DMS114 treated with DMSO at 0.1 percent for 48 hours (cell line): ENCODE results near the gene TEN1.

Experiments
- DNase-seq: peaks from one replicate; lab custom pipeline; 2025; ENCODE audit not compliant: unreplicated experiment; lab: John Stamatoyannopoulos, UW

Gene TEN1

DNA sequence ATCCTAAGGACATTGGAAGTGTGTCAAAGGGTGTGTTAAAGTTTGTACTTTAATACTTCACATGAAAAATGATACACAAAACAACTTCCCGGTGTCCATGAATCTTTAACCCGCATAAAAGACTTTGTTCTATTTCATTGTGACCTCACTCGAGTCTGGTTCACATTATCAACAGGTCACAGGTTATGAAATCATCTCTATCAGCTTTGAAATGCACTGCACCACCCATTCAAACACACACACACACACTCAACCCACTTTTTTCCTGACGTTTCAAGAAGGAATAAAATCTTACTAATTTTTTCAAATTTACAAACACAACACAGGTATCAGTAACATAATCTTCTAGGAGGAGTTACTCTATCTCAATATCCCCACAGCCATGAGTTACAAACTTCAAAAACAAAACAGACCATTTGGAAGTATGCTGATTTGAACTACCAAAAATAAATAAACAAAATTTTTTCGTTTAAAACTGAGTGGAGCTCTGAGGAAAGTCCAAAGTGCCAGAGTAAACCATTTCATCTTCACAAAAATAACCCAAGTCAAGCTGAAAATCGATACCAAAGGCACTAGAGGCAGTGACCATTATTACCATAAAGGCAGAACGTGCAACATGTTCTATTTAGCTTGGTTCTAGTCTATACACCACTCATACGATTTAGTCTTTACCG is 2.7 kb upstream of the TEN1 start:
- no peak for DNase-seq

DNA sequence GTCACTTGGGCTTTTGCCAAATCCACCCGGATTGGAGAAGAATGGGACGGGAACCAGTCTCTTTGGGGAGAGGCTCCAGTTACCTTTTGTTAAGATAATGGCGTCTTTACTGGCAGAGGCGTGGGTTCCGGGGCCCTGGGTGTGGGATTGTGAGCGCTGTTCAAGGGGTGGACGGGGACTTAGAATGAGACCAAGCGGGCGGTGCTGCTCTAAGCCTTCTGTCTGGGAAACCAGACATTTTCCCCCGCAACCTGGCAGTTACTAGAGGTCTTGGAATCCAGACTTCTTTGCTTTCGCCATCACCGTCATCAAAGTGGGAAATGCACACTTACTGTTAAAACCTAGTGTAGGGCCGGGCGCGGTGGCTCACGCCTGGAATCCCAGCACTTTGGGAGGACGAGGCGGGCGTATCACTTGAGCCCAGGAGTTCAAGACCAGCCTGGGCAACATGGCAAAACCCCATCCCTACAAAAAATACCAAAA is 706 bp downstream of the TEN1 start:
- DNase-seq = no peak

DNA sequence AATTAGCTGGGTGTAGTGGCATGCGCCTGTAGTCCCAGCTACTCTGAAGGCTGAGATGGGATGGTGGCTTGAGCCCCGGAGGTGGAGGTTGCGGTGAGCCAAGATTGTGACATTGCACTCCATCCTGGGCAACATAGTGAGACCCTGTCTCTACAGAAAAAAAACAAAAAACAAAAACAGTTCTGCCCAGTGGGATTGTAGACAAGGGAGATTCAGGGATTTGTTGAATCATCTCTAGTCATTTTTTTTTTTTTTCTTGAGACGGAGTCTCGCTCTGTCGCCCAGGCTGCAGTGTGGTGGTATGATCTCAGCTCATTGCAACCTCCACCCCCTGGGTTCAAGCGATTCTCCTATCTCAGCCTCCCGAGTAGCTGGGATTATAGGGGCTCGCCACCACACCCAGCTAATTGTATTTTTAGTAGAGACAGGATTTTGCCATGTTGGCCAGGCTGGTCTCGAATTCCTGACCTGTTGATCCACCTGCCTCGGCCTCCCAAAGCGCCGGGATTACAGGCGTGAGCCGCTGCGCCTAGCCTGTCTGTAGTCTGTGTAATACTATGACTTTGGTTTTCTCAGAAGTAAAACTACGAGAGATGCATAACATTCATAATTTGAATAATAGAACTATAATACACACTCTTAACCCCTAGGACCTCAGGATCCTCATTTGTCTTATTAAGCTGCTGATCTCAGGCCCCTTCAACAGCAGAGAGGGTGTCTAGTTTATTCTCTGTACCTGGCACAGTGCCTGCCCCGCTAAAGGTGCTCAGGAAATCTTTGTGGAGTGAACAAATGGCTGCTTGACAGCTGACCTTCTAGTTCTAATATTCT is 1.4 kb downstream of the TEN1 start:
- DNase-seq = no peak

DNA sequence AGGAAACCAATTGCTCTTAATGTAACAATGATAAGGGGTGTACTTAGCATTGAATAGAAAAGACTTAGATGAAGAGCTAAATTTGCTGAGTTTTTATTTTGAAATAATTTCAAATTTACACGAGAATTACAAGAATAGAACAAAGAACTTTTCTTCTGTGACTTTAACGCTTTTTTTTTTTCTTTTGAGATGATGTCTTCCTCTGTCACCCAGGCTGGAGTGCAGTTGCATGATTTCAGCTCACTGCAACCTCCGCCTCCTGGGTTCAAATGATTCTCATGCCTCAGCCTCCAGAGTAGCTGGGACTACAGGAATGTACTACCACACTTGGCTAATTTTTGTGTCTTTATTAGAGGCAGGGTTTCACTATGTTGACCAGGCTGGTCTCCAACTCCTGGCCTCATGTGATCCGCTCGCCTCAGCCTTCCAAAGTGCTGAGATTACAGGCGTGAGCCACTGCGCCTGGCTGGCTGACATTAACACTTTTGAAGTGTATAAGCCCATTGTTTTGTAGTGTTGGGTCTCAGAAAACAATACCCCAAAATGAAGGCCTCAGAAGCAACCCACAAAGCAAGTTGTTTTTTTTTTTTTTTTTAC is 2.1 kb downstream of the TEN1 start:
- no peak for DNase-seq

DNA sequence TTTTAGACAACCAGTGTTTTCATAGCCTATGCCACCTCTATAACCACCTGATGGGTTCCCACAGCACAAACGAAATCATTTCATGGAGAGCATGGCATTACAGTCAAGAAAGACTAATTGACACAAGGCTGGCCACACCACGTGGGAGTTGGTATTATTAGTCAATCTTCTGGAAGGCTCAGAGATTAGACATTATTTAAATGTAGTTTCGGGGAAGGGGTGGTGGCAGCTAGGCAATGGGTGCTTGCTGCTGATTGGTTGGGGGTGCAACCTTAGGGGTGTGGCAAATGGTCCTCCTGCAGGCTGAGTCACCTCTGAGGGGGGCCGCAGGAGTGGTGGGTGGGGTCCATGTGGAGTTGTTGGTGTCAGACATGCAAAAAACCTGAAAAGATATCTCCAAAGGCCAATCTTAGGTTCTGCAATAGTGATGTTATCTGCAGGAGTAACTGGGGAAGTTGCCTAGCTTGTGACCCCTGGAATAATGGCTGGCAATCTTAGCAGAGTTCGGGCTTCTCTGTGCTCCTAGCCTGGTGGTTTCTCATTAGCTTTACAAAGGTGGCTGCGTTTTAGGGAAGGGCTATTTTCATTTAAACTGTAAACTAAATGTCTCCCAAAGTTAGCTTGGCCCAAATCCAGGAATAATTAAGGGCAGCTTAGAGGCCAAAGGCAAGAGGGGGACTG is 4.6 kb downstream of the TEN1 start:
- DNase-seq = no peak

DNA sequence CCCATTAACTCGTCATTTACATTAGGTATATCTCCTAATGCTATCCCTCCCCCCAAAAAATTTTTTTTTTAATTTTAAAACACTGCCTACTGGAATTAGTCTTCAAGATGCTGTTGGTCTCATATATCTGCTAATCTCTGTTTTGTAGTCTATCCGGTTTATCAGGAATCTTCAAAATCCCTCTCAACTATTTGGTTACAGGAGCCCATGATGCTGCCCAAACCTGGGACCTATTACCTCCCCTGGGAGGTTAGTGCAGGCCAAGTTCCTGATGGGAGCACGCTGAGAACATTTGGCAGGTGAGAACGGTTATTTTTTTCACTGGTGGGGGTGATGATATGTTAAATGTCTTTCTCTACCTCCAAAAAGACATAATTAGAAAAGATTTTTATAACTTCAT is 6.9 kb downstream of the TEN1 start:
- no peak for DNase-seq

DNA sequence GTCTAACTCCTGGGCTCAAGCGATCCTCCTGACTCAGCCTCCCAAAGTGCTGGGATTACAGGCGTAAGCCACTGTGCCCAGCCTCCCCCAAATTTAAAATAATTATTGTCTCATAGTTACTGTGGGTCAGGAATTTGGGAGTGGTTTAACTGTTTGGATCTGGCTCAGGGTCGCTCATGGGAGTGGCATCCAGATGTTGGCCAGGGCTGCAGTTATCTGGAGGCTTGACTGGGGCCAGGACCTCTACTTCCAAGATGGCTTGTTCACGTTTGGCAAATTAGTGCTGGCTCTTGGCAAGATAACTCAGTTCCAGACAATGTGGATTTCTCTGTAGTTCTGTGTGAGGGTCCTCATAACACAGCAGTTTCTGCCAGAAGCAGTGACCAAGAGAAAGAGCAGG is 8.0 kb downstream of the TEN1 start:
- no peak for DNase-seq

DNA sequence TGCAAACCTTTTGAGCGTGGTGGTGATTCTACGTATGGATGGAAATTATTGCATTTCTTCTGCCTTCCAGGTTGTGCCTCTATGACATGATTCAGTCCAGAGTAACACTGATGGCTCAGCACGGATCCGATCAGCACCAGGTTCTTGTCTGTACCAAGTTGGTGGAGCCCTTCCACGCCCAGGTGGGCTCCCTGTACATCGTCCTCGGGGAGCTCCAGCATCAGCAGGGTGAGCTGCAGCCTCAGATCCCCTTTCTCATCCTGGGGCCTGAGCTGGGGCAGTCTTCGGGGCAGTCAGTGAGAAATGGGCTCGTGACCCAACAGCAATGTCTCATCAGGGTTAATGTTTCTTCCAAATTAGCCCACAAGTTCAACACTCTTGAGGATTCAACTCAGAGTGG is 12.4 kb downstream of the TEN1 start:
- DNase-seq = no peak

DNA sequence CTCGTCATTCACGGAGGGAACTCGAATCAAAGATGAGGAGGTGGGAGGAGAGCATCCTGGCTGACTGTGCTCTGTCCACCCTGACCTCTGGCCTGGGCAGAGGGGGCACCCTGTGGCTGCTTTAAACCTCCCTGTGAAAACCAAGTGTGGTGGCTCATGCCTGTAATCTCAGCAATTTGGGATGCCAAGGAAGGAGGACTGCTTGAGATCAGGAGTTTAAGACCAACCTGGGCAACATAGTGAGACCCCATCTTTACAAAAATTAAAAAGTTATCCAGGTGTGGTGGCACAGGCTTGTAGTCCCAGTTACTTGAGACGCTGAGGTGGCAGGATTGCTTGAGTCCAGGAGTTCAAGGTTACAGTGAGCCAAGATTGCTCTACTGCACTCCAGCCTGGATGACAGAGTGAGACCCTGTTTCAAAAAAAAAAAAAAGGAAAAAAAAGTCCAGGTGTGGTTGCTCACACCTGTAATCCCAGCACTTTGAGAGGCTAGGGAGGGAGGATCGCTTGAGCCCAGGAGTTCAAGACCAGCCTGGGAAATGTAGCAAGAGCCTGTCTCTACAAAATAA is 15.8 kb downstream of the TEN1 start:
- no peak for DNase-seq

DNA sequence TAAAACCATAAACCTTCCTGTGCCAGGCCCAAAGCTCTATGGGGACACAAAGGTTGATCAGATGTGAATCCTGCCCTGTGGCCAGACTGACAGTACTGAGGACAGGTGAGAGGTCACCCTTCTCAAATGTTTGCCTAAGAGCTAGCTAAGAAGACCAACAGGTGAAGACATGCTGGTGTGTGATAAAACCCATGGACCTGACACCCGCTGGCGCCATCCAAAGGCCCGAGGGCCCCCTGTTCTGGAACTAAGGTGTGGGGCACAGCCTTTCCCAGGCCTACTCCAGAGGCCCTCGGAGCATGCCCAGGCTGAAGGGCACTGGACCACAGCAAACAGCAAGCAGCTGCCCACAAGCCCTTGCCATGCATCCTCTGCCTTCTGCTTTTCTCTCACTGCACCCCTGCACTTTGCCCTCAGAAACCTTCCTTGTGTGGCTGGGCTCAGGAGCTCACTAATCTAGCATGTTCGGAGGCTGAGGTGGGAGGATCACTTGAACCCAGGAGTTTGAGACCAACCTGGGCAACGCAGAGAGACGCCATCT is 16.4 kb downstream of the TEN1 start:
- DNase-seq = no peak

DNA sequence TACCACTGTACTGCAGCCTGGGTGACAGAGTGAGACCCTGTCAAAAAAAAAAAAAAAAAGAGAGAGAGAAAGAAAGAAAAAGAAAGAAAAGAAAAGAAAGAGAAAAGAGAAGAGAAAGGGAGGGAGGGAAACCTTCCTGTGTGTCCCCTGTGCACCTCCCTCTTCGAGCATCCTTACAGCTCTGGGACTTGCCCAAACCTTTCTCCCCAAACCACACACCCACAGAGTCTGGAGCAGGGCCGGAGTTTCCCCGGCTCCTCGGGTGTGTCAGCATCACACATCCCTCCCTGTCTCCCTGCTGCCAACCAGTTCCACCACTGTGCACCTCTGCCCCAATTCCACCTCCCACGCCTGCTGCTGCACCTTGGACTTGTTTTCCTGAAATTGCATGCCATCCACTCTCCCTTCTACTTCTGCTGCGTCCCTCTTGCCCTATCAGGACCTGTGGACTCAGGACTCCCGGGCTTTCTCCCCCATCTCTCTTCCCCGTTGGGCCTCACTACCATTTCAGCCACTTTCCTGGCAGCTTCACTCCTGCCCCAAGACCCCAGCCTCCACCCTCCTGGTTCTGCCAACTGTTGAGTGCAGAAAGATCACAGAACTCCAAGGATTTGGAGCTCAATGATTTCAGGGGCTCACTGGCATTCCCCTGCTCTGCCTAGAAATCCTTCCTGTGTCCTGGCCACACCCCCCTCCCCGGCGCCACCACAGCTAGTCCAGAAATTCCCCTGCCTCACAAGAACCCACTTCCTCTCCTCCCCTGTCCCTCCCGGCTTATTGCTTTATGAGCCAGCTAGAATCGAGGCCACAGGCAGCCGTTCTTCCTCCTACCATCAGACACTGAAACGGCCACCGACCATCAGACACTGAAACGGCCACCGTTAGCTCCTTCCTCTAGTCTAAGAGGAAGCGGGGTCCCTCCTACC is 17.9 kb downstream of the TEN1 start:
- no peak for DNase-seq

DNA sequence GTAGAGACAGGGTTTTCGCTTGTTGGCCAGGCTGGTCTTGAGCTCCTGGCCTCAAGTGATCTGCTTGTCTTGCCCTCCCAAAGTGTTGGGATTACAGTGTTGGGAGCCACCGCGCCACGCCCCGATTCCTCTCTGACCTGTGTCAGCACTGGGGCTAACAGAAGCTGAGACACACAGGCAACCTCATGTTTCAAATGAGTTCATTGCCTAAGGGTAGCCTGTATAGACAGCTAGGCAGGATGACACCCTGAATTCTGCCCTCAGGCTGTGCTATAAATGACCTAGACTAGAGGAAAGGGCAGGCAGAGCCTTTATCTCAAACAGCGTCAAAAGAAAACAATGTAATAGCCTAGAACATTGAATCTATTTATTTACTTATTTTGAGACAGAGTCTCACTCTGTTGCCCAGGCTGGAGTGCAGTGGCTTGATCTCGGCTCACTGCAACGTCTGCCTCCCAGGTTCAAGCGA is 19.3 kb downstream of the TEN1 start:
- DNase-seq = no peak

DNA sequence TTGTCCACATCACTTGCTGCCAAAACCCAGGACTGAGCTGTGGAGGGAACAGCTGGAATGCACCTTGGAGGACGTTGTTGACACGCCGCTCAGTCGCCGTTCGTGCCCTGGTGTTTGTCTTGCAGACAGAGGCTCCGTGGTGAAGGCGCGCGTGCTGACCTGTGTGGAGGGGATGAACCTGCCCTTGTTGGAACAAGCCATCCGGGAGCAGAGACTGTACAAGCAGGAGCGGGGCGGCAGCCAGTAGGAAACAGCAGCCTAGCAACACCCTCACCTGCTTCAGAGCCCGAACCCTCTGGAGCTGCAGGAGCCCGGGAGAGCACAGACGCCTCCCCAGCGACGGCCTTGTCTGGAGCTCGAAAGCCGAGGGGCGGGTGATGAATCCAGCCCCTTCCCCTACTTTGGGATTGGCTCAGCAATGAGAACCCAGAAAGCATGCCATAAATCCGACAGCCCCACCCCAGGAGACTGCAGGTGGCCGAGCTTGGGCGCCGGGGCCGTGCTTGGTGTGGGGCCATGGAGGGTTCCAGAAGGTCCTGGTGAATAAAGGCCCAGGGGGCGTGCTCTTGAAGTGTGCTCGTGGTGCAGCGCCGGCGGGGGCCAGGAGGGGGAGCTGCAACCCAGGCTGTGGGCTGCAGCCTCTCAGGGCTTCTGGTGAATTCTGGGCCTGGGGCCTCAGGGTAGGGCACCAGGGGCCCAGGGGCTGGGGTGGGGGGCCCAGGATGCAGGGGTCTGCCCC is 21.1 kb downstream of the TEN1 start:
- DNase-seq = no peak

DNA sequence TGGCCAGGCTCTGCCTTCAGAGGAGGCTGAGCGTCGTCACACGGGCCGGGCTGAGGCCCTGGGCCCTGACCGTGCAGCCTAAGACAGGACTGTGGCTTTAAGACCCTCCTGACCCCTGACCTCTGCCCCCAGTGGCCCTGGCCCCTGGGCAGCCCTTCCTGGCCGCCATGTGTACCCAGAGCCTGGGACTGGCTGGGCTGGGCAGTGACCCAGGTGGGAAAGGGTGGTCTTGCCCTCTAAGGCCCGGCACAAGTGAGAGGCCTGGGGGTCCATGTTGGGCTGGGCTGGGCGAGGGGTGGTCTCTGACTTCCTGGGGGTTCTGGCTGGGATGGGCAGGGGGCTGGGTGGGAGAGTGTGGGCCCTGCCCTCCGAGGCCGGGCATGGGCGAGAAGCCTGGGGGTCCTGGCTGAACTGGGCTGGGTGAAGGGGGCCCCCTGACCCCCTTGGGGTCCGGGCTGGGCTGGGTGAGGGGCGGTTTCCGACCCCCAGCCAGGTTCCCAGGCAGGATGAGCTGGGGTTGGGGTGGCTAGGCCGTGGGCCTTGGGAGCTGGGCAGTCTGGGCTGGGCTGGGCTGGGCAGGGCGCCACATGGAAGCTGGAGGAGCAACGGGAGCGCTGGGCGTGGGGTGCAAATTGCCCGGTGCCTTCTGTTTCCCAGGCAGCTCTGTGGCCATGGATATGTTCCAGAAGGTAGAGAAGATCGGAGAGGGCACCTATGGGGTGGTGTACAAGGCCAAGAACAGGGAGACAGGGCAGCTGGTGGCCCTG is 21.9 kb downstream of the TEN1 start, which contains the start of gene CDK3:
CDK3 (plus strand) TSS at position 101 of the 767 bp plus-strand sequence; CDS start at position 672, 571 bp downstream.
- no peak for DNase-seq

DNA sequence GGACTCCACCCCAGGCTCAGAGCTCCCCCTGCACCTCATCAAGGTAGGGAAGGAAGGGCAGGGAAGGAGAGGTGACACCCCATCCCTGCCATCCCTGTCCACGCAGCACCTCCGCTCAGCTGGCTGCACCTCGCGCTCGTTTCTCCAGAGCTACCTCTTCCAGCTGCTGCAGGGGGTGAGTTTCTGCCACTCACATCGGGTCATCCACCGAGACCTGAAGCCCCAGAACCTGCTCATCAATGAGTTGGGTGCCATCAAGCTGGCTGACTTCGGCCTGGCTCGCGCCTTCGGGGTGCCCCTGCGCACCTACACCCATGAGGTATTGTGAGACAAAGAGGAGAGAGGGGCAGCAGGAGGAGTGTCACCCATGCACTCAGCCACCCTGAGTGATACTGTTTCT is 23.1 kb downstream of the TEN1 start:
- DNase-seq = no peak

DNA sequence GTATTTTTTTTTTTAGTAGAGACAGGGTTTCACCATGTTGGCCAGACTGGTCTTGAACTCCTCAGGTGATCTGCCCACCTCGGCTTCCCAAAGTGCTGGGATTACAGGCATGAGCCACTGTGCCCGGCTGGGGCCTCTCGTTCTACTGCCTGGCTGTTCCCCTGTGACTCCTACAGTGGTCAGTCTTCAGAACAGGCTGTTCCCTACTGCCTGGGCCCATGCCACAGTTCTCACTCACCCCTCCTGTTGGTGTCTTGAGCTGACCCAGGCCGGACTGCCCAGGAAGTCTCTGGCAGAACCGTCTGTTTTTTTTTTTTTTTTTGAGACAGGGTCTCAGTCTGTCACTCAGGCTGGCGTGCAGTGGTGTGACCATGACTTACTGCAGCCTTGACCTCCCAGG is 24.9 kb downstream of the TEN1 start:
- DNase-seq = no peak

DNA sequence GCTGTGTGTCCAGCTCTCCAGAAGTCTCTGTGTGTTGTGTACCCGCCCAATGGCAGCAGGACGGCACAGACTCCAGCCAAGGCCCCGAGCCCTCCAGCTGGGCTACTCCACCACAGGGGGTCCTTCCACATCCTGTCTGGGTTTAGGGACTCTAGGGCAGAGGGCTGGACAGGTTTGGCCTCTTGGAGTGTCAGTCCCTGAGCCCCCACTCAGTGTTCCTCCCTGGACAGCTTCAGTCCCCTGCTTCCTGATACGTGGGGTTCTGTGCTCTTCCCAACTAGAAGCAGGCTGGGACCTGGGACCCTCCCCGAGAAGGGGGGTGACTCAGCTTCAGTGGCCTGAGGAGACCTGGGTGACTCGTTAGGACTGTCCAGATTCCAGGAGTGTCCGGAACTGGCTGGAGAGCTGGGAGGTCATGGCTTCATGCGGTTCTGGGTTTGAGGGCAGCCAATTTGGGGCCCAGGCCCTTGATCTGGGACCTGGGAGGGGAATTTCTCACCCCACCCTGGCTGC is 25.8 kb downstream of the TEN1 start:
- no peak for DNase-seq
